Stimulated activated CD4-positive, alpha-beta T cell treated with anti-CD3 and anti-CD28 coated beads, Interleukin-15, amount 100 ng/mL, for 24 hours (primary cell): ENCODE results near the gene FOXP2.

Experiments used
- DNase-seq: peaks from one replicate; pipeline ENCODE4 v3.0.0-alpha.2; 2020

The FOXP2 gene

GRCh38 chr7:114659409-114660125, 245.0 kb downstream of the FOXP2 start:
- DNase-seq = no peak

DNA sequence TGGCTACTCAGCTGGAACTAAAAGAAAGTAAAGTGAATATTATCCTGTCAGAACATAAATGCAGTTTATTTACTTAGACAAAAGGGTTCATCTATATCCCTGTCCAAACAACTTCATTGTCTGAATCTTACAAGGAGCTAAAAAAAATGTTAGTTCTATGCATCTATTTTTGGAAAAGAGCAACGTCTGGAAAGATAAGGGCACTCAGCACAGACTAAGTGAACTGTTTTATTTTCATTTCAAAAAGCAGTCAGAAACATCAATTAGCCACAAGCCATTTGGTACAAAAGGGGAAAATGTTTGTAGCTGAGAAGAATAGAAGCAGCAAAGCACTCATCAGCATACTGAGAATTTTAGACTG, 245.5 kb downstream of the FOXP2 start:
- DNase-seq = no peak

DNA sequence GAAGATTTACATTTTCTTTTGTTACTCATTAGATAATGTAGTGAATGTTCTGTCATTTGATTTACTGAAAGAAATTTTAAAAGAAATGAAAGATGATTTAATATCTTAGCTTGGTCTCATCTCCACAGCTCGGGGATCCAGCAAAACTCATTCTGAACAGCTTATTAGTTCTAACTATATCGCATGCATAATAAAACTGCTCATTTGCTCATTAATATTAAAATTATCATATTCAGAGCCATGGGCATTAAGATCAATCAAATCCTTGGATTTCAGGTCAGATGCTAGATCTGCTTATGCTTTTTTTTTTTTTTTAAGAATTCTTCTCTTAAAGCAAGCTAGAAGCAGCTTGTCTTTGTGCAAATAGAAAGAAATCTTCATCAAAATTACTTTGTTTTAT, 246.1 kb downstream of the FOXP2 start:
- DNase-seq = no peak

DNA sequence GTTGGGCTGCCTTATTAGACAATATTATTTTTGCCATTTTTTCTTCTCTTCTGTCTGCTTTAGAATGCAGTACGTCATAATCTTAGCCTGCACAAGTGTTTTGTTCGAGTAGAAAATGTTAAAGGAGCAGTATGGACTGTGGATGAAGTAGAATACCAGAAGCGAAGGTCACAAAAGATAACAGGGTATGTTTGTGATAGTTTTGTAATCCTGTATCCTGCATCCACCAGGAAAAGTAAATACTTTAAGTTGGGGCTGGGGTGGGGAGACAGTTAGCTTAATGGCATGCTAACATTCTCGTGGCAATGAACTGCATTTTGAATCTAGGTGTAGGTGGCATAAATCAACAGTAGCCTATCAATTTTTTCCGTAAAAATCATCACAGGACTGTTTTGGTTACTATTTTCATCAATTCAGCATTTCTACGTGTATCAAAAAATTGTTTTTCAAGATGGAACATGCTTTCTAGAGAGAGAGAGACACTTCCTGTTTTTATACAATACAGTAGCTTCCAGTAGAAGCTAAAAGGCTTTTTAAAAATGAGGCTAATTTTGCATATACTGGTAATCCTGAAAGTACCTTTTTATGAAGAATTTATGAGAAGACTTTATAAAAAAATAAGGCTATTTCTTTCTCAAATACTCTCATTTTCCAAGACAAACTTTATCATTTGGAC, 247.5 kb downstream of the FOXP2 start:
- DNase-seq = no peak

DNA sequence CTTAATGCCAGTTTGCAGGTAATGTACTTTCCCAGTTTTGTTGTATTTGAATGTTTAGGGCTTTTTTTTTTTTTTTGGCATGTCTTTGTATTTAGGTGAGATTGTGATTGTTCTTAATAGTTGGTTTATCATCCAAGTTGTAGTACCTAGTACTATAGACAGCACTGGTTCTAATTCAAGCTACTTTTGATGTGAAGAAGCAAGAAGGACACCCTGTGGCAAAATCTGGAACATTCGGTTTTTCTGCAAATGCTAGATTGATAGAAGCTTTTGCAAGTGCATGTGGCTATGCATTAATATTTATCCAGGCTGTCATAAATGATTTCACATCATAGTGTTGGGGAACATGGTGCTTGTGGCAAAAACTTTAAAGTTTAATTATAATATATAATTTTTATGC, 248.9 kb downstream of the FOXP2 start:
- no peak for DNase-seq

- no peak for DNase-seq
Measured at GRCh38 chr7:114670676-114671075, 256.1 kb downstream of the FOXP2 start.

DNA sequence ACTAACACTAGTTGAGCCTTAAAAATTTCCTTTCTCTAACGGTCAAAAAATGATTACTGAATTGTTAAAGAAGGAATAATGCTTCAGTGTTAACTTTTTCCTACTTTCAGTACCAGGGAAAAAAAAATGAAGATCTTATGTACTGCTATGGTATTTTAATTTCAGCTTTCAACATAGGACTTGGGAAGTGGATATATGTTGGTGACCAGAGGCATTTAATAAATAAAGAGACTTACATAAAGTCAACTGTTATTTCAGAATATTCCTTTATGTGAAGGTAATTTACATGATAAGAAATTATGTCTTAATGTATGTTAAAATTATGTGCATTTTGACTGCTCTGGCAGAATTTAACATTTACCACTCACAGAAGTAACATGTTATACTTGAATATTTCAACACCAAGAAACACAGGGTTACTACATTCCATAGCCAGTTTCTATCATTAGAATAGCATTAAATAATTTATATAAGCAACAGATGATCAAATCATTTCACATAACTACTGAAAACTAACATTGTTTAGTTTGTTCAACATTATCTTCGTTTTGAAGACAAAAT, 257.0 kb downstream of the FOXP2 start:
- no peak for DNase-seq

DNA sequence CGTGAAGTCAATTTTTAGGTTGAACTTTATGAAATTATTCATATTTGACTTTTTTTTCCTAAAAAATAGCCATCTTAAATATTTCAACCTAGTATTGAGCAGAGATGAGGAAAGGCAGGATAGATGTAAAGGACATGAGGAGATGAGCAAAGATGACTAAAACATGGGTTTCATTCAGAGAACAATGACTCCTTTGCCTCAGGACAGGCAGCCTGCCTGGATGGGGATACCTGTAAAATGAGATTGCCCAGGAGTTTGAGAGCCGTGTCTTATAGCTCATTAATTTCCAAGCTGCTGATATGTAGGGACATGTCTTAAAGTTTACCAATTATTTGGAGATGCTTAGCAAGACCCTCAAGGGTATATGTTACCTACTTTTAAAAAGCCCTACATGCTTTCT, 263.5 kb downstream of the FOXP2 start:
- DNase-seq = no peak

DNA sequence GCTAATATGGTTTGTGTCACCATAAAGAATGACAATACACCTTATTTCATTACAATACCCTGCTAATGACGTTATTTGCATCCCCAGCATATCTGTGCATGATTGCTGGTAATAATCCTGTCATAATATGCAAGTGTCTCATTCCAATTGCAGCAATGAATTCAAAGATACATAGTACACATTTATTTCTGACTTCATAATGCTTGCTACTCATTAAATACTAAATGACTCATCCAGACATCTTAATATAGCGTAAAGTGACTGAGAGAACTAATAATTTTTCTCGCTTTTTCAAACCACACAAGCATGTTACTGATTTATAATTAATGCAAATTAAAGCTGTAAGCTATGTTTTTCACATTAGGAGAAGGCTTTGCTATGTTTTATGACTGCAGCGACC, 272.6 kb downstream of the FOXP2 start:
- DNase-seq = no peak

GRCh38 chr7:114688443-114689055, 273.9 kb downstream of the FOXP2 start:
- no peak for DNase-seq

GRCh38 chr7:114689406-114689805, 274.8 kb downstream of the FOXP2 start:
- DNase-seq = no peak

GRCh38 chr7:114691605-114692004, 277.0 kb downstream of the FOXP2 start:
- no peak for DNase-seq

GRCh38 chr7:114695182-114695581, 280.6 kb downstream of the FOXP2 start:
- no peak for DNase-seq

DNA sequence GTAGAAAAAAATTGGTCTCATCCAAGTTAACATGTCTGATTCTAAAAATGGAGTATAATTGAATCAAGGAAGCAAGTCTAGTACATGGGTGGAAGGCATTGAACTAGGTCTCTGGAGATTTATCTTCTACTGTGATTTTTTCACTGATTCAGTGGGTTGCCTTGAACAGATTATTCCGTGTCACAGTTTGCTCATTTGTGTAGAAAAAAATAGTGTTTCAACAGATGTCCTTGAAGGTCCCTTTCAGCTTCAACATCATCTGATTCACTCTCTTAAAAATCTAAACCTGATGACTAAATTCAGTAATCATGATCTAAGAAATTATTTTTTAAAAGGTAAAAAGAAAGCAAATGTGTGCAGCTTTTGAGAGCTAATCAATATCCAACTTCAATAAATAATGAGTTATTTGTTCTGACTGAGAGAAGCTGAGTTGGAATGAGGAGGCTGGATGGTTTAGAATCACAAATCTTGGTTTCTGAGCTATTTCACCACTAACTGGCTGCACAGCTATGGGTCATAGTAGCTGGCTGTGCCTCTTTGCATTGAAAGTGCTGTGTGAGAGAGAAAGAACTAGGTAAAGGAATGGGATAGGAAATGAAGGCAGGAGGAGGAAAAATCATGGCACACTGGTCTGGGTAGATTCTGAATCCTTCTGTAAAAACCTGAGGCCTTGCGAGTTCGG, 285.8 kb downstream of the FOXP2 start:
- no peak for DNase-seq

DNA sequence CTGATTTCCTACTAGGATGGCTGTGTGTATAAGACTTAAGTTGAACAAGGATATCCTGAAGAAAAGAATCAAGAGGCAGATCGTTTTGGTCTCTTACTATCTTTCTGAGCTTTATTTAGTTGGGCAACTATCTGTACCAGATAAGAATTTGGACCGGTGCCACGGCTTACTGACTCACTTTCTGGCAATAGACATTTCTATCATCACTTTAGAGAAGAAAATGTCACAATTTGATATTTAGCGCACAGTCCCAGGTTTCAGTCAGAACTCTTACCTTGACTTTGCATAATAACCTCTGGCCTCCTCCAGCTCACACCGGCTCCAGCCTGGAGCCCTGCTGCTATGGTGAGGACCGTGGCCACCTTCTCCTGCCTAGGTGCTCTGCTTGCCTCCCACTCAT, 289.1 kb downstream of the FOXP2 start:
- DNase-seq = no peak

DNA sequence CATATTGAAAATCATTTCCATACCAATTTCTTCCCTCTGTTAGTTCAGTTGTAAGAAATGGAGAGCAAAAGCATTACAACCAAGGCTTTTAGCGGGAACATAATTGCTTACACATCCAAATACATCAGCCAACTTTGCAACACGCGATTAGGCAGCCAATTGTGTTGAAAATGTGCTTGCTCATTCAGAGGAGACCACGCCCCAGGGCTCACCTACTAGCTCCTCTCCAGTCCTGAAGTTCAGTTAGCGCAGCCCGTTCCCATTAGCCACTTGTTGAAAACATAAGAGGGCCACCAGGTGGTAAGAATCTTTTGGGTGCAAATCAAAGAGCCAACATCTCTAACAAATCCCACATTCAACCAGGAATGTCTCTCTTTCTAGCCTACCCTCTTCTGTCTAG, 294.0 kb downstream of the FOXP2 start:
- DNase-seq = no peak

- DNase-seq = no peak
Measured at GRCh38 chr7:114710499-114710898, 295.9 kb downstream of the FOXP2 start.

GRCh38 chr7:114711241-114711640, 296.6 kb downstream of the FOXP2 start:
- no peak for DNase-seq

- peak; percentile 7 for DNase-seq
Measured at GRCh38 chr7:114715907-114716306, 301.3 kb downstream of the FOXP2 start.

GRCh38 chr7:114718861-114719260, 304.2 kb downstream of the FOXP2 start:
- peak; percentile 21 for DNase-seq

GRCh38 chr7:114720725-114721124, 306.1 kb downstream of the FOXP2 start:
- DNase-seq = no peak

GRCh38 chr7:114722562-114722961, 307.9 kb downstream of the FOXP2 start:
- DNase-seq = no peak

- no peak for DNase-seq
Measured at GRCh38 chr7:114723308-114723707, 308.7 kb downstream of the FOXP2 start.

GRCh38 chr7:114740095-114740494, 325.5 kb downstream of the FOXP2 start:
- DNase-seq = no peak
